Suprapubic skin (tissue), 3 donors: ENCODE data around the gene EIF3A.
A peak's percentile ranks its signal among the peaks of the same experiment; 100 is the strongest.

Experiments used
- POLR2A ChIP-seq, 2 donors: fragments of 450-650 bp; IDR thresholded peaks; one replicate each; pipeline ENCODE4 v1.6.1; 2017; ENCODE audit warnings: antibody characterized with exemption in 2 of 2, mild to moderate bottlenecking in 2 of 2, moderate library complexity in 2 of 2
- TF ChIP-seq, protein P1 (sequence below), 2 donors: fragments of 200-600 bp in 1 of 2; fragments of 450-650 bp in 1 of 2; sonication (generic) in 1 of 2; IDR thresholded peaks; one replicate each; pipeline ENCODE4 v1.5.1; 2016 to 2019; ENCODE audit warnings: antibody characterized with exemption in 2 of 2, mild to moderate bottlenecking in 1 of 2, moderate library complexity in 1 of 2

DNA sequence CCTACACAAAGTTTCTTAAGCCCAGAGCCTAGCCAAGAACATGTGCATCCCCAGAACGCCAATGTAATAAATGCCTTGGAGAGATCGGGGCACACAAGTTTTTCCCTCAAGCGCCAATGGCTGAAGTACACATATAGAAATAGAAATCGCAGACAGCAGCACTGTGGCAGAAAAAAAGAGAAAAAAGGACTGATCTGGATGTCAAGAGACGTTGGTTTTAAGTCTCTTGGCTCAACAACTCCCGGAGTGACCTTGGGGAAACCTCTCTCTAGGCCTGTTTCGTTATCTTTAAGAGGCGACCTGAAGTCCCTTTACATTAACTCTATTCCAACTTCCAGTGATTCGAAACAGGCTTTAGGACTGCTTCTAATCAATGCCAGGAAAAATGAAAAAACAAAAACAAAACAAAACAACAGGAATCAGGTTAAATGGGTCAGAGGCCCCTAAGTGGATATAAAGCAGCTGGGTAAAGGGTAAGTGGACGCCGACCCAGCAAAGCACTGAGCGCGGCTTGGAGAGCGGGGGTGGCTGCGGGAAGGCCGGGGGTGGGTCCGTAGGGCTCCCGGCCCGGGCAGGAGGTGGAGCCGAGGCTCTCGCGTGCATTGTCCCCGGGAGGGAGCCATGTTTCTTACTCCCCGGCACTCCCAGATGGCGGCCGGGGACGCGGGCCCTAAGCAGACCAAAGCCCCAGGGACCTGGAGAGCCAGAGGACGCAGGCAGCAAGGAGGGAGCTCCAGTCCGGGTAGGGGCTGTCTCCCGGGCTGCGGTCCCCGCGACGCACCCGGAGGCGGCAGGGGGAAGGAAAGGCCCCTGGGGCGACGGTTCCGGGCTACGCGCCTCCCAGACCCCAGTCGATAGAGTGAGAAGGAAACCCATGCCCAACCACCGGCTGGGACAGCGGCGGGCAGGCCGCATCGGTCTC is 757 bp downstream of the EIF3A start:
- peak; percentile 25 to 67 for TF ChIP-seq POLR2A (IDR thresholded peaks at IDR 0.05)
- TF ChIP-seq, protein P1, sequence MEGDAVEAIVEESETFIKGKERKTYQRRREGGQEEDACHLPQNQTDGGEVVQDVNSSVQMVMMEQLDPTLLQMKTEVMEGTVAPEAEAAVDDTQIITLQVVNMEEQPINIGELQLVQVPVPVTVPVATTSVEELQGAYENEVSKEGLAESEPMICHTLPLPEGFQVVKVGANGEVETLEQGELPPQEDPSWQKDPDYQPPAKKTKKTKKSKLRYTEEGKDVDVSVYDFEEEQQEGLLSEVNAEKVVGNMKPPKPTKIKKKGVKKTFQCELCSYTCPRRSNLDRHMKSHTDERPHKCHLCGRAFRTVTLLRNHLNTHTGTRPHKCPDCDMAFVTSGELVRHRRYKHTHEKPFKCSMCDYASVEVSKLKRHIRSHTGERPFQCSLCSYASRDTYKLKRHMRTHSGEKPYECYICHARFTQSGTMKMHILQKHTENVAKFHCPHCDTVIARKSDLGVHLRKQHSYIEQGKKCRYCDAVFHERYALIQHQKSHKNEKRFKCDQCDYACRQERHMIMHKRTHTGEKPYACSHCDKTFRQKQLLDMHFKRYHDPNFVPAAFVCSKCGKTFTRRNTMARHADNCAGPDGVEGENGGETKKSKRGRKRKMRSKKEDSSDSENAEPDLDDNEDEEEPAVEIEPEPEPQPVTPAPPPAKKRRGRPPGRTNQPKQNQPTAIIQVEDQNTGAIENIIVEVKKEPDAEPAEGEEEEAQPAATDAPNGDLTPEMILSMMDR (IDR thresholded peaks at IDR 0.05): no peak
